Measurements from ENCODE around the gene BMERB1. TPM values are rescaled to one million over a fixed set of nuclear protein-coding genes. Genes with fewer than 3 reads are reported as not detected.

Gene BMERB1
- total RNA-seq, 1 donor from 2014 or later, result 11.2 TPM

DNA sequence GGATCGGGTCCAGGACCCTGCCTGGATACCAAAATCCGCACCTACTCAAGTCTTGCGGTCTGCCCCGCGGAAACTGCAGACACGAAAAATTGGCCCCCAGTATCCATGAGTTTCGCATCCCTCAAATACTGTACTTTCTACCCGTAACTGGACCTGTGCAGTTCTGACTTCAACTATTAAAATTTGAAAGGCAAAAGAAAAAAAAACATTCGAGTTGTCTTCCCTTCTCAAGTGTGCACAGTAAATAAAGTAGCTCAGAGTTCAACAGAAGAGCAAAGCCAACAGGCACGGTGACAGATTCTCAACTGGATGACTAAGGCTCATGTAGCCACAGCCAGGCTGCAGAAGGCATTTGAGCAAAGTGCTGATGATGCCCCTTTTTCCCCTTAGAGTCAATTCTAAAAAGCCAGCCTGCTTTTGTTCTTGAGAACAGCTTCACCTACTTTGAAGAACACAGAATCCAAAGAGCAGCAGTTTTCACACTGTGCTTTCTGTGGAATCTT, 176.0 kb downstream of the BMERB1 start:
- DNase-seq (ENCODE audit: low read depth in 2 of 2), result no peak

DNA sequence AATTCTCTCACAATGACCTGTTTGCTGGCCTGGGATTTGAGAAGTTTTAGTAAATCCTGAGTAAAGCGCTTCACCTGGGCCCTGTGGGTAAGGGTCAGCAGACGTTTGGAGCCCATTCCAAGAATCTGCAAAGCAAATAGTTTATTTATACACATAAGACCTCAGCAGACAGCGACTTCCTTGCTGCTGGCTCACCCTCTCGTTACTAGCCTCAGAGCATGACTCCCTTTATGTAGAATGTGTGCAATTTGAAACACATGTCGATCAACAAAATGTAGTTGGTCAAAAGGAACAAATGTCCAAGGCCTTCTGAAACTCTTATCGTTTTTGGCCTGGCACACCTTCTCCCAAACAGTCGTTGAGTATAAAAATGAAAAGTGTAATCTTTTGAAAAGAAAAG, 177.2 kb downstream of the BMERB1 start:
- DNase-seq (ENCODE audit: low read depth in 2 of 2), result no peak

- DNase-seq (ENCODE audit: low read depth in 2 of 2), result no peak
These were observed 179.3 kb downstream of the BMERB1 start for GRCh38 chr16:15613676-15614075.

- no peak for DNase-seq (ENCODE audit: low read depth in 2 of 2)
These were observed 181.6 kb downstream of the BMERB1 start for GRCh38 chr16:15616012-15616411.

DNA sequence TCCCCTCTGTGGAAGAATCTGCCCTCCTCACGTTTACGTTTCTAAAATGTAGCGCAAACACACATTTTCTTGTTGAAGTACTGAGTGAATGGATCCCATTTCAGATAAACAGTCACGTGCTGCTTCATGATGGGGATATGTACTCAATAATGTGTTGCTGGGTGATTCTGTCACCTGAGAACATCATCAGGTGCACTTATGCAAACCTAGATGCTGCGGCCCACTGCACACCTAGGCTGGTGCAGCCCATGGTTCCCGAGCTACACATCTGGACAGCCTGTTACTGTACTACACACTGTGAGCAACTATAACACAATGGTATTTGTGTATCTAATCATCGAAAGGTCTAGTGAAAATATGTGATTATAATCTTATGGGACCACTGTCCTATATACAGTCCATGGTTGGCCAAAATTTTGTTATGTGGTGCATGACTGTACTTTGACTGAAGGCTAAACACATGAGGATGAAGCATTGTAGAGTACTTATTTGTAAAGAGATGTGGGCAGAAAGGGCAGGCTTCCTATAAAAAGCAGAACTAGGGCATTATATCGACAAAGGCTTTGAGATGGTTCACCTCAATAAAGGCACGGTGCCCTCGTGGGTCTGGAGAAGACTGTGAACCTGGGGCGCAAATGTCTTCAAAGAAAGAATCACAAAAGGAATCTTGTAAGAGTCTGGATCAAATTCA, 182.2 kb downstream of the BMERB1 start:
- no peak for DNase-seq (ENCODE audit: low read depth in 2 of 2)

GRCh38 chr16:15617901-15618300, 183.5 kb downstream of the BMERB1 start:
- no peak for DNase-seq (ENCODE audit: low read depth in 2 of 2)

GRCh38 chr16:15618392-15618791, 184.0 kb downstream of the BMERB1 start:
- DNase-seq (ENCODE audit: low read depth in 2 of 2), result no peak

DNA sequence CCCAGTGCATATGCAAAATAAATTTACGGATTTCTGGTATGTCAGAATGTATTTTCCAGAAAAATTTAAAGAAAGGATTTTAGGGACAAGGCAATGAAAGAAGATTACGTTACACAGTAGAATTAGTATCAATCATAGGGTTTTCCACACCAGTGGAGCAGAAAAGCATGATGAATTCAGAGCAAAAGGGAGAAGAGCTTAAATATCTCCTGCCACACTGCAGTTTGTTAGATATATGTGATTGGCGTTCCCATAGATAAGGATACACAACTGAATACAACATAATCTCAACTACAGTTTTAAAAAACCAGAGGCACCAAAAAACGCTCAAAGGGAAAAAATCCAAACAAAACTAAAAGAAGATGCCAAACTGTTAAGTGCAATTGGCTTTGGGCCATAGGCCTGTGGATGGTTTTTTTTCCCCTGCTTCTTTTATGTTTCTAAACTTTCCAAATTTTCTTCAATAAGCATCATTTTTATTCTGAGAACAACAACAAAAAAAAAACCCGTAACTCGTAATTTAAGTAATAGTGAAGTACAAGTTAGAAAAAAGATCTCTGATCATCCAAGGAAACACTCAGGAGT, 186.3 kb downstream of the BMERB1 start:
- DNase-seq (ENCODE audit: low read depth in 2 of 2), result no peak

DNA sequence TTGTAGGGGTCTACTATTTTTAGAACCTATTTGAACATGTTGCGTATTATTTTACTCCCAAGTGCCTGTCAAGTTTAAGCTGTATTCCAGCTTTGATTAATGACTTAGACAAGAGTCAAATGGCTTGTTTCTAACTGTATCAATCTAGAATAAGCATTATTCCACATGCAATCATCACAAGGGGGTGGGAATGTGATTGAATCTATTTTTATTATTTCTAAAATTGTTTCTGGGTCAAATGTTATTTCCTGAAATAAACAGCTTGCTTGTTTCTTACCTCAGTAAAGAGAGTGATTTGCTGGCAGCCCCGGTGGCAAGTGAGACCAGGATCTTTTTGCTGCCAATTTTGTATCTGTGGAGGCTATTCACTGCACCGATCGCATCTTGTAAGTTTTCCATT, 187.1 kb downstream of the BMERB1 start:
- DNase-seq (ENCODE audit: low read depth in 2 of 2), result no peak

GRCh38 chr16:15621889-15622288, 187.5 kb downstream of the BMERB1 start:
- no peak for DNase-seq (ENCODE audit: low read depth in 2 of 2)

- no peak for DNase-seq (ENCODE audit: low read depth in 2 of 2)
These were observed 197.5 kb downstream of the BMERB1 start for GRCh38 chr16:15631730-15632409.

DNA sequence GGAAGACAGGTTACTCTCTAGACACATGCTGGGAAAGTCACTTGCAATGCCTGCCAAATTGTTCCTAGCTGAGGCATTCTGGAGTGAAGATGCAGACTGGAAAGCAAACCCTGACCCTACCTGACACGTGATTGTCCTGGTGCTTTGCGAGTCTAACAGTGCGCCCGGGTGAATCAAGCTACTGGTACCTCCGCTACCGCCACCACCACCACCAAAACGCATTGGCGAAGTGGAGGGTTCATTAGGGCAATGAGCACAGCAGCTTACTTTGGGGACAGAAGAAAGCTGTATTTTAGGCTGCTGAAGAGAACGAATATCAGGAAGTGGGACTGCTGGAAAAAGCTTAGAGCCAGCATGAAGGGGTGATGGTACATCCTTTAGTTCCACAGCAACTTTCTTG, 201.5 kb downstream of the BMERB1 start:
- no peak for DNase-seq (ENCODE audit: low read depth in 2 of 2)

- DNase-seq (ENCODE audit: low read depth in 2 of 2), result peak in 1 of 2 donors; percentile 30
These were observed 202.0 kb downstream of the BMERB1 start for GRCh38 chr16:15636392-15636873.

Other genes with a start within 250 kb of the BMERB1 start
- gene NPIPA5, start 56.3 kb upstream of the BMERB1 start, total RNA-seq, result 0.64 TPM in 1 of 2 replicates, not detected in the other
- gene MPV17L, start 38.8 kb upstream of the BMERB1 start, total RNA-seq, result 0.13 and 0.25 TPM in 2 replicates
- 9.6 and 17.1 TPM in 2 replicates for gene MARF1, start 208.6 kb downstream of the BMERB1 start, total RNA-seq
- 31.5 and 36.8 TPM in 2 replicates for gene NDE1, start 215.7 kb downstream of the BMERB1 start, total RNA-seq

Measured in dermis microvascular lymphatic vessel endothelial cell (primary cell).